Non-pigmented ciliary epithelial cell (primary cell): ENCODE data around the gene TBL3.

Experiments
- DNase-seq: peaks from one replicate; pipeline ENCODE4 v3.0.0-alpha.2; 2010; ENCODE audit warnings: low read depth

The TBL3 gene

GRCh38 chr16:2016407-2016922 is 44.6 kb downstream of the TBL3 start:
- DNase-seq = no peak

- DNase-seq = no peak
These were observed 47.7 kb downstream of the TBL3 start, which contains the start of gene NPW for GRCh38 chr16:2019518-2019920. TSS of gene NPW (plus strand) at chr16:2019785.

GRCh38 chr16:2019921-2020831 is 48.3 kb downstream of the TBL3 start:
- no peak for DNase-seq

- no peak for DNase-seq
These were observed 50.9 kb downstream of the TBL3 start for GRCh38 chr16:2022723-2023091.

GRCh38 chr16:2023092-2024031 is 51.5 kb downstream of the TBL3 start:
- no peak for DNase-seq

- DNase-seq = no peak
These were observed 52.2 kb downstream of the TBL3 start for GRCh38 chr16:2024032-2024420.

GRCh38 chr16:2025251-2025650 is 53.4 kb downstream of the TBL3 start:
- no peak for DNase-seq

GRCh38 chr16:2025878-2026460 is 54.1 kb downstream of the TBL3 start:
- no peak for DNase-seq

GRCh38 chr16:2026461-2027023 is 54.7 kb downstream of the TBL3 start, which contains the start of gene NHERF2:
TSS of gene NHERF2 (plus strand) at chr16:2026902. CDS start at chr16:2027006, 104 bp downstream.
- DNase-seq = no peak

- DNase-seq = no peak
These were observed 55.5 kb downstream of the TBL3 start for GRCh38 chr16:2027024-2028010.

- no peak for DNase-seq
These were observed 56.3 kb downstream of the TBL3 start for GRCh38 chr16:2028146-2028545.

- DNase-seq = no peak
These were observed 56.9 kb downstream of the TBL3 start for GRCh38 chr16:2028620-2029220.

GRCh38 chr16:2029350-2029749 is 57.5 kb downstream of the TBL3 start:
- DNase-seq = no peak

- DNase-seq = no peak
These were observed 58.2 kb downstream of the TBL3 start for GRCh38 chr16:2030036-2030435.

GRCh38 chr16:2031081-2031577 is 59.3 kb downstream of the TBL3 start:
- DNase-seq = no peak
